K562 (cell line): ENCODE results near the gene SLC13A4. TPM values are rescaled to one million over a fixed set of nuclear protein-coding genes. Genes with fewer than 3 reads are reported as not detected.

Experiments used
- AFF1 ChIP-seq, 2 experiments: fragments of 450-650 bp; IDR thresholded peaks; 2 replicates each; pipeline ENCODE4 v1.6.1; 2018; ENCODE audit warnings: mild to moderate bottlenecking in 2 of 2, low read depth in 1 of 2; ENCODE audit not compliant: partially characterized antibody in 2 of 2
- ARNT ChIP-seq, 2 experiments: fragments of 450-650 bp; IDR thresholded peaks; 2 replicates each; pipeline ENCODE4 v1.6.1; 2016; ENCODE audit warnings: mild to moderate bottlenecking in 1 of 2
- BRD9 ChIP-seq: fragments of 450-650 bp; IDR thresholded peaks from 2 replicates; pipeline ENCODE4 v1.6.1; 2018; ENCODE audit warnings: low read depth; ENCODE audit not compliant: partially characterized antibody
- DDX20 ChIP-seq: fragments of 450-650 bp; IDR thresholded peaks from 2 replicates; pipeline ENCODE4 v1.6.1; 2016; ENCODE audit warnings: missing genetic modification characterization, low read depth, mild to moderate bottlenecking, missing compliant biosample characterization, moderate library complexity
- E4F1 ChIP-seq: fragments of 250-450 bp; sonication (Bioruptor Pico); IDR thresholded peaks from 2 replicates; pipeline ENCODE4 v1.5.0; 2021; ENCODE audit warnings: mild to moderate bottlenecking, borderline replicate concordance
- HINFP ChIP-seq: fragments of 450-650 bp; conservative IDR thresholded peaks from 2 replicates; pipeline ENCODE4 v1.6.1; 2016; ENCODE audit warnings: missing genetic modification characterization, low read depth, mild to moderate bottlenecking, control low read depth, missing compliant biosample characterization
- NR2C1 ChIP-seq, 2 experiments: fragments of 450-650 bp; IDR thresholded peaks; 2 replicates each; pipeline ENCODE4 v1.6.1; 2017; ENCODE audit warnings: mild to moderate bottlenecking in 2 of 2, antibody characterized with exemption in 1 of 2, inconsistent platforms in 1 of 2, missing compliant biosample characterization in 1 of 2, missing genetic modification characterization in 1 of 2
- TRIM25 ChIP-seq: fragments of 450-650 bp; IDR thresholded peaks from 2 replicates; pipeline ENCODE4 v1.7.0; 2016; ENCODE audit warnings: borderline replicate concordance
- ZBTB34 ChIP-seq: fragments of 250-450 bp; sonication (Bioruptor Pico); IDR thresholded peaks from 2 replicates; pipeline ENCODE4 v1.8.0; 2021; ENCODE audit warnings: mild to moderate bottlenecking, moderate library complexity
- ZBTB43 ChIP-seq: sonication (generic); formaldehyde crosslinking; IDR thresholded peaks from 2 replicates; pipeline ENCODE4 v1.8.0; 2023; ENCODE audit warnings: mild to moderate bottlenecking, missing genetic modification reagents
- ZNF143 ChIP-seq: sonication (generic); formaldehyde crosslinking; IDR thresholded peaks from 2 replicates; pipeline ENCODE4 v1.9.0; 2022; ENCODE audit warnings: mild to moderate bottlenecking, missing genetic modification reagents
- ZNF79 ChIP-seq: fragments of 250-450 bp; sonication (Bioruptor Pico); IDR thresholded peaks from 2 replicates; pipeline ENCODE4 v1.4.0; 2020; ENCODE audit warnings: low read depth, mild to moderate bottlenecking, moderate library complexity
- polyA plus RNA-seq, 8 experiments: library from polyadenylated mRNA; depleted of rRNA in 4 of 8; stranded (reverse) in 5 of 8; unstranded in 3 of 8; fragments of >200 nt; fragmentation: Nextera tagmentation in 2 of 8; fragmentation: Illumina TruSeq in 1 of 8; extraction: Ambion mirVana in 2 of 8; extraction: Trizol in 1 of 8; gene quantifications; 2 replicates each; pipeline versions ENCODE4 v1.2.1 to v1.2.3, GENCODE V29; 2011 to 2014; ENCODE audit warnings: inconsistent platforms in 1 of 8, missing spikeins in 1 of 8
- total RNA-seq, 7 experiments: library from RNA; depleted of rRNA in 6 of 7; stranded (reverse); fragments of >200 nt in 6 of 7; fragmentation: Illumina TruSeq in 2 of 7; extraction: Trizol in 2 of 7; gene quantifications; 2 replicates each; pipeline versions ENCODE4 v1.2.1 to v1.2.3, GENCODE V29; 2011 to 2021; ENCODE audit warnings: low replicate concordance in 1 of 7

SLC13A4 gene
- total and polyA plus RNA-seq, 9 of the 15 experiments (the other 6 are each of a cell fraction or from before 2014, with no cell fraction given) = 0.11 to 1.0 (median 0.36) TPM

- TF ChIP-seq ZBTB34 = no peak
- TF ChIP-seq HINFP (tag) = no peak
- no peak for TF ChIP-seq NR2C1 (IDR thresholded peaks at IDR 0.05)
- 0 out of 2 replicates have a peak, but pooled peaks have one; percentile 4 for TF ChIP-seq NR2C1 (tag; IDR thresholded peaks at IDR 0.05)
- no peak for TF ChIP-seq ZNF79 (CRISPR knock-in tag)
- no peak for TF ChIP-seq ZNF143 (CRISPR knock-in tag)
- TF ChIP-seq ARNT (IDR thresholded peaks at IDR 0.05) = peak; percentile 91 to 97
- TF ChIP-seq ZBTB43 = no peak; the same call in 1 of the 2 replicates
- no peak for TF ChIP-seq E4F1 (CRISPR knock-in tag)
- no peak for TF ChIP-seq BRD9
- TF ChIP-seq DDX20 (tag) = no peak
- TF ChIP-seq AFF1 (IDR thresholded peaks at IDR 0.05; ENCODE audit: low read depth in 1 of 2, partially characterized antibody in 2 of 2) = peak; percentile 50 to 92
- no peak for TF ChIP-seq TRIM25
These were observed 63.9 kb downstream of the SLC13A4 start (continued) for GRCh38 chr7:135664046-135664589.
